ENCODE results near the gene LCMT2.

LCMT2 gene

DNA sequence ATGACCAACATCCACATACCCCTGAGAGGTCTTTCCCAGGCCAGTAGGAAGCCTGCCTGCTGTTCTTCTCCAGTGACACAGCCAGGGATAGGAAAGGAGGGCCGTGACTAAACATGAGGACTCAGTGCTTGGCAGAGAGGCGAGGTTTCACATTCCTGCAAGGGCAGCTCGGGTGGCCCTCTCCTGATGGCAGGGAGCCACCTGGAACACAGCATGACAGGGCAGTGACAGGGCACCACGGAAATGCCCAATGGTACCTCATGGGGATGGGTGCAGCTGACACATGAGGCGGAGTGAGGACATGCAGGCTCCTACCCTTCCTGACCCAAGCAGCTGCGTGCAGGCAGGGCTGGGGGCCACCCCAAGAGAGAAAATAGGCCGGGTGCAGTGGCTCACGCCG is 56.2 kb downstream of the LCMT2 start:
- DNase-seq = peak; percentile 26
